ENCODE measurements around the gene RSRC2.
A peak's percentile ranks its signal among the peaks of the same experiment; 100 is the strongest.
"Not testable (repeated sequence)": the region's sequence is repeated elsewhere in the genome, so short reads cannot be mapped to it uniquely, and the experiment has no call there.

RSRC2 gene, protein sequence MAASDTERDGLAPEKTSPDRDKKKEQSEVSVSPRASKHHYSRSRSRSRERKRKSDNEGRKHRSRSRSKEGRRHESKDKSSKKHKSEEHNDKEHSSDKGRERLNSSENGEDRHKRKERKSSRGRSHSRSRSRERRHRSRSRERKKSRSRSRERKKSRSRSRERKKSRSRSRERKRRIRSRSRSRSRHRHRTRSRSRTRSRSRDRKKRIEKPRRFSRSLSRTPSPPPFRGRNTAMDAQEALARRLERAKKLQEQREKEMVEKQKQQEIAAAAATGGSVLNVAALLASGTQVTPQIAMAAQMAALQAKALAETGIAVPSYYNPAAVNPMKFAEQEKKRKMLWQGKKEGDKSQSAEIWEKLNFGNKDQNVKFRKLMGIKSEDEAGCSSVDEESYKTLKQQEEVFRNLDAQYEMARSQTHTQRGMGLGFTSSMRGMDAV

DNA sequence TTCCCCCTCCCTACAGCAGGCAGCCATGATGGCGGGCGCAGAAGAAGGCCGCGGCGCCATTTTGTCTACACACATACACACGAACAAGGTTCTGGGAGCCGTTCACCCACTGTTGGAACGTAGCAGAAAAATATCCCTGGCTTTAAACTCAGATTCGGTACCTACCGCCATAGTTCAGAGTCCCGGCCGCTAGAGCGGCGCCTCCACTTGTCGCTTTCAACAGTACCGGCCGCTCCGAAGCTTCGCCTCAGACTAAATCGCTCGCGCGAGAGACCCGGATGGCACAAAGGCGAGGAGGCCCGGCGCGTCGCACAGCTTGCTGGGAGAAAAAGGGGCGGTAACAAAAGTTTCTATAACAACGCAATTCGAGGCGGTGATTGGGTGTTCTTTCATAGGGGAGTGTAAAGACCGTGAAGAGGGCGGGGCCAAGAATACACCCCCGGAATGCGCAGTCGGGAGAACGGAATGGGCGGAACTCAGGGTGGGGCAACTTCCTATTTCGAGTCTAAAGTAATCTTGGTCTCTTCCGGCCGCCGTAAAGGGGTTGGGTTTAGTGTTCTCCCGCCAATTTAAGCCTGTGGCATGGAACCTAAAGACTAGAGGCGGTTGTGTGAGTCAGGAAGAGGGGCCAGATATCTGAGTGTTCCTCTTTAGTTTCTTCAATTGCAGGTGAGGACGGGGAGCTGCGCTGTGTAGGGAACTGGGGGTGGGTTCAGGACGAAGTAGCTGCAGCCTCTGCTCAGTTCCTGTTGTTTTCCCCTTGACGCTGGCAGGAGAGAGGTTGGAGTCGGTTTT, at the start of gene RSRC2, which contains the start of gene KNTC1:
Gene RSRC2, minus strand, starts transcription at position 254 of the 795 bp plus-strand sequence. Its CDS starts 83 bp downstream, at position 171.
Gene KNTC1, plus strand, starts transcription at position 567 of the 795 bp plus-strand sequence. CDS start 2,815 bp downstream, outside the sequence.
- DNase-seq = peak; percentile 100

DNA sequence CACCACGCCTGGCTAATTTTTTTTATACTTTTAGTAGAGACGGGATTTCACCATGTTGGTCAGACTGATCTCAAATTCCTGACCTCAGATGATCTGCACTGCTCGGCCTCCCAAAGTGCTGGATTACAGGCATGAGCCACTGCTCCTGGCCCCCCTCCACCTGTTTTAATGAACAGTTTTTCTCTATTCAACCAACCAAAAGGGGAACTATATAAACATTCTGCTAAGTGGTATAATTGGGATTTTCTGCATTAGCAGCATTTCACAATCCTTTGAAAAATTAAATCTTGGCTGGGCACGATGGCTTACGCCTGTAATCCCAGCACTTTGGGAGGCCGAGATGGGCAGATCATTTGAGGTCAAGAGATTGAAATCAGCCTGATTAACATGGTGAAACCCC, 45.1 kb upstream of the RSRC2 start:
- DNase-seq = no peak

DNA sequence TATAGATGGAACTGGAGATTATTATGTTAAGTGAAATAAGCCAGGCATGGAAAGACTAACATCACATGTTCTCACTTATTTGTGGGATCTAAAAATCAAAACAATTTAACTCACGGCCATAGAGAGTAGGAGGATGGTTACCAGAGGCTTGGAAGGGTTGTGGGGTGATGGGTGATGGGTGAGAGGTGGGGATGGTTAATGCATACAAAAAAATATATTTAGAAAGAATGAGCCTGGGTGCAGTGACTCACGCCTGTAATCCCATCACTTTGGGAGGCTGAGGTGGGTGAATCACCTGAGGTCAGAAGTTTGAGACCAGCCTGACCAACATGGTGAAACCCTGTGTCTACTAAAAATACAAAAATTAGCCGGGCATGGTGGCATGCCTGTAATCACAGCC, 43.3 kb upstream of the RSRC2 start:
- DNase-seq = not testable (repeated sequence)

DNA sequence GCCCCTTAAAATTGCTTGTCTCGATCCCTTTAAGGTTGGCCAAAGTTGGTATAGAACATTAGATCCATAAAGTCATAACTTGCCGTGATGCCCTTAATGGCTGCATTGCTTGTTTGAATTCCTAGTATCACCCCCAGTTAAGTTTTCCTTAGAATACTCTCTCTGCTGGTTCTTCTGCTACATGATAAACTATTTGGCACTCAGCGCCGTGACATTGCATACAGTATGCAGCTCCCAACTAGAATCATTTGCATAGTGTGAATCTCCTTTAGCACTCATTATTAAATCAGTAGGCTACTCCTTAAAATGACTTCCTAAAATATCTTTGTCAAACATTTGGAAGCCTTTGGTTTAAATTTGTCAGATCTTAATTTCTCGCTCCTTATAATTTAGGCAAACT, 42.6 kb upstream of the RSRC2 start:
- DNase-seq = no peak

DNA sequence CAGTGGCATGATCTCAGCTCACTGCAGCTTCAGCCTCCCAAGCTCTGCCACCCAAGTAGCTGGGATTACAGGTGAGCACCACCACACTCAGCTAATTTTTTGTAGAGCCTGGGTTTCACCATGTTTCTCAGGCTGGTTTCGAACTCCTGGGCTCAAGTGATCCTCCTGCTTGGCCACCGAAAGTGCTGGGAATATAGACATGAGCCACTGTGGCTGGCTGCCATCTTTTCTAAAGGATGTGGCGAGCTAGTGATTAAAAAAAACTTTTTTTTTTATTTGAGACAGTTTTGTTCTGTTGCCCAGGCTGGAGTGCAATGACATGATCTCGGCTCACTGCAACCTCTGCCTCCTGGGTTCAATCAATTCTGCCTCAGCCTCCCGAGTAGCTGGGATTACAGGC, 40.1 kb upstream of the RSRC2 start:
- not testable (repeated sequence) for DNase-seq

DNA sequence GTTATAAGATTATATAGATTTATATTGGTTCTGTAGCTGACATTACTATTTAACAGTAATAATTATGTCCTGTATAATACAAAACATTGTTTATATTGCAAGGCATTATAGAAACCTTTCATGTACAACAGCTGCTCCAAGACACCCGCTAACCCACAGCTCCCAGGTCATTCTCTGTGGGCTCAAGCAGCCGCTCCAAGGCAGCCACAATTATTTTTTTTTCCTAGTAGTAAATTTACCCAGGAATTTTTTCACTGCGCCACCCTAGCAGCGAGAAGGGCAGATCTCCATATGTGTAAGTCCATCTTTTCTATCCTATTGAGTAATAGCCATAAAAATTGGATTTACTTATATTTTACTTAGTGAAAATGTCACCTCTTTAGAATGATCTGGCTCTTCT, 36.6 kb upstream of the RSRC2 start:
- DNase-seq = no peak

DNA sequence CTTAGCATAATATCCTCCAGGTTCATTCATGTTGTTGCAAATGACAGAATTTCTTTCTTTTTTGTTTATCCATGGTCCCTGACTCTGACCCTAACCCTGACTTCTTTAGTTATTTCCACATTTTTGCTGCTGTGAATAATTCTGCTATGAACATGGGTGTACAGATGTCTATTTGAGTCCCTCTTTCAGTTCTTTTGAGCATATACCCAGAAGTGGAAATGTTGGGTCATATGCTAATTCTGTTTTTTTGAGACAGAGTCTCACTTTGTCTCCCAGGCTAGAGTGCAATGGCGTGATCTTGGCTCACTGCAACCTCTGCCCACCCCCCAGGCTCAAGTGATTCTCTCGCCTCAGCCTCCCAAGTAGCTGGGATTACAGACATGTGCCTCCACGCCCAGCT, 33.4 kb upstream of the RSRC2 start:
- DNase-seq = no peak

DNA sequence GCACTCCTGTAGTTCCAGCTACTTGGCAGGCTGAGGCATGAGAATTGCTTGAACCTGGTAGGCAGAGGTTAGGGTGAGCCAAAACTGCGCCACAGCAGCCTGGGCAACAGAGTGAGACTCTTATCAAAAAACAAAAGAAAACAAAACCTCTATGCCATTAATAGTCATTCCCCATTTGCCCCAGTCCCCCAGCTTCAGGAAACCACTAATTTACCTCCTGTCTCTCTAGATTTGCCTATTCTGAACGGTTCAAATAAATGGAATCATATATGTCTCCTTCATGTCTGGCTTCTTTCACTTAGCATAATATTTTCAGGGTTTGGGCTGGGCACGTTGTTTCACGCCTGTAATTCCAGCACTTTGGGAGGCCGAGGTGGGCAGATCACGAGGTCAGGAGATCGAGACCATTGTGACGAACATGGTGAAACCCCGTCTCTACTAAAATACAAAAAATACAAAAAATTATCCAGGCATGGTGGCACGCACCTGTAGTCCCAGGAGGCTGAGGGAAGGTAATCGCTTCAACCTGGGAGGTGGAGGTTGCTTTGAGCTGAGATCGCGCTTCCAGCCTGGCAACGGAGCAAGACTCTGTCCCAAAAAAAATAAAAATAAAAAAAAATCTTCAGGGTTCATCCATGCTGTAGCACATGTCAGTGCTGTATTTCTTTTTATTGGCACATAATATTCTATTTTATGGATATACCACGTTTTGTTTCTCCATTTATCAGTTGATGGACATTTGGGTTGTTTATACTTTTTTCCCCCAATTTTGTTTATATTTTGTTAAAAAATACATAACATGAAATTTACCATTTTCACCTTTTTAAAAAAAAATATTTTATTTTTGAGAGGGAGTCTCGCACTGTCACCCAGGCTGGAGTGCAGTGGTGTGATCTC, 32.3 kb upstream of the RSRC2 start:
- DNase-seq = no peak

DNA sequence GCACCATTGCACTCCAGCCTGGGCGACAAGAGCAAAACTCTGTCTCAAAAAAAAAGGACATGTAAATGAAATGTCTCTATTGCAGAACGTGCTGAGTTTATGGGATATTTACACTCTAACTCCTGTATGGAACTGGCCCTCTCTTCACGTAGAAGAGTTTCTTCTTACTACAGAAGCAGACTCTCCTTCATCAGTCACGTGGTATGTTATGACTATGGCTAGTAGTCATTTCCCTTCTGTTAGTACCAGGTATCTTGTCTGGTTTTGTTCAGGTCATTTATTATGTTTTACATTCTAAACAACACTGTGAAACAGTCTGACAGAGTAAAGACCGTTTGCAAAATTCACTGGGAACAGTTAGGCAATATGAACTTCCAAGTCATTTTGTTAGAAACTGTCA, 20.6 kb upstream of the RSRC2 start:
- DNase-seq = no peak

DNA sequence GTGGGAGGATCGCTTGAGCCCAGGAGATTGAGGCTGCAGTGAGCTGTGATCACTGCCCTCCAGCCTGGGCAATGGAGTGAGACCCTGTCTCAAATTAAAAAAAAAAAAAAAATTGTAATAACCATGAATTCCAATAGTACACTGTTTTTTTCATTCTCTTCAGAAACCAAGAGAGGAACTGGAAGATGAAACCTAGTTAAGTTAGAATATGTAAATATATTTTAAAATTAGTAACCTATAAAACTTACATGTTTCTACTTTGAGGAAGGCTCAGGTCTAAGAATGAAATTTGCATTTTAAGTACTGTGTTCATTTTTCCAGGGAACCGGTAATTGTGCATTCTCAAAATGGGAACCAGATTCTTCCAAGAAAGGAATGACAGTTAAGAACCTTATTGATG, 19.1 kb upstream of the RSRC2 start:
- DNase-seq = no peak

DNA sequence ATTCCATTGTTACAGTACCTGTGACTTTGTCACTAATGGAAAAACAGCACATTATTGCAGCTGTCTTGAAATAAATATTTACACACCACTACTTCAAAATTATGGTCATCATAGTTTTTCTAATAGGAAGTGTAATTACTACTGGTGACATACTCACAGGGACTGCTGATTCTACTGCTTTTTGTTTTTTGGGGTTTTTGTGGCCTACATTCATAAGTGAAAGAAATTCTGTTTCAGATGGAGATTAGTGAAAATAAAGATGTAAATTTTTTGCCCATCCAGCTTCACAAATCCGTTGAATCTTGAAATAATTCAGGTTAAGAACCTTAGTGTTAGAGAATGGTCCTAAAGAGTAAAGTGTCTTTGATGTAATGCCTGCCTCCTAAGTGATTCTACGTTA, 17.8 kb upstream of the RSRC2 start:
- DNase-seq = no peak

DNA sequence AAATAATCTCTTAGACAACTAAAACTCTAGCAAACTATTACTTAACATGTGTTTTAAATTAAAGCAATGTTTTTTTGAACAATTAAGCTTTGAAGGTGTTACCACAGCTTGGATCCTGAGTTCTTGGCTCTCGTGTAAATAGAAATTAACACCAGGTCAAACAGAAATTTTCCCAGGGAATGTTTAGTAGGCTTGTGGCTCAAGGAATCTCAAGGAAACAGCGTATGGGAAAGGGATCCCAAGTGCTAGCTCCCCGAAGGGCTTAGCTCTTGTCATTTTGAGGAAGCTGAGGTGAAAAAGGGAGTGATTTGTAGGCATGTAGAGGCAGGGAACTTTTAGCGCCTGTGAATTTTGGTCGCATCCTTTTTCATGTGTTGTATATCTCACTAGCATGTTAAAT, 11.8 kb upstream of the RSRC2 start:
- DNase-seq = no peak

DNA sequence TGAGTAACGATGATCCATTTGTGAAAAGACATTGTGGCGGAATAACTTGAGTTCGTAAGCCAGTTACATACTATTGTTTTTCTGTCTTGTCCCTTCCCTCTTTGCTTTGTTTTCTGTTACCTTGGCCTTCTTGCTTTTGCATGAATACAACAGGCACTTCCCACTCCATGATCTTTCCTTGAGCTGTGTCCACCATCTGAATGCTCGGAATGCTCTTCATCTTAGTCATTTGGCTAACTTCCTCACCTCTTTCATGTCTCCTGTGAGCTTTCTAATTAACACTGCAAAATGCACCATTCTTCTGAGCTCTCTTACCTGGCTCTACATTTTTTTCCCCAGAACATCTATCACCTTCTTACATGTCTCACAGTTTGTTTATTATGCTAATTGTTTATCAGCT, 10.3 kb upstream of the RSRC2 start:
- DNase-seq = no peak

DNA sequence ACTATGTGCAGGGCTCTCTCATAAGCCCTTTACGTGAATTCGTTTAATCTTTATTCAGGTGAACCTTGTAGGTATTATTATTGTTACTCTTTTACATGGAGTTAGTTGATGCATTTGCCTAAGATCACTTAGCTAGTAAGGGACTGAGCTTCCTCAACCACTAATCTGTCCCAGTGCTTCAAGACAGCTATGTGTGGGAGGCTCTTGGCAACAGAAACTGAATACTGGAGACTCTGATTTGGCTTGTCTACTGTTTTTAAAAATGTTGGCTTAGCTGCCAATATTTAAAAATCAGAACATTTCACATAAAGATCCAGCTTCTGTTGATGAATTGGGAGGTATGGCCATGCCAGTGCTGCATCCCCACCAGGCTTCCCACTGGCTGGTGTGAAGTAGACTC, 7.1 kb upstream of the RSRC2 start:
- no peak for DNase-seq

DNA sequence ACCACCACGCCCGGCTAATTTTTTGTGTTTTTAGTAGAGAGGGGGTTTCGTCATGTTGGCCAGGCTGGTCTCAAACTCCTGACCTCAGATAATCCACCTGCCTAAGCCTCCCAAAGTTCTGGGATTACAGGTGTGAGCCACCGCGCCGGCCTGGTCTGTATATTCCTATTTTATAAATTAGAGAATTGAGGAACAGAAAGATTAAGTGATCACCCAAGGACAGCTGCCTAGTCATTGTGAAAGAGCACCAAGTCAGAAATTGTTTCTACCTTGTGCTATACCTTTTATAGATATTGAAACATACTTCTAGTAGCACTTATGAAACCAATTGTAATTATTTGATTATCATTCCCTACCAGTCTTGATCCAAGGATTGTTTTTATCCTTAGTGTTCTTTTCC, 2.3 kb upstream of the RSRC2 start:
- DNase-seq = no peak

DNA sequence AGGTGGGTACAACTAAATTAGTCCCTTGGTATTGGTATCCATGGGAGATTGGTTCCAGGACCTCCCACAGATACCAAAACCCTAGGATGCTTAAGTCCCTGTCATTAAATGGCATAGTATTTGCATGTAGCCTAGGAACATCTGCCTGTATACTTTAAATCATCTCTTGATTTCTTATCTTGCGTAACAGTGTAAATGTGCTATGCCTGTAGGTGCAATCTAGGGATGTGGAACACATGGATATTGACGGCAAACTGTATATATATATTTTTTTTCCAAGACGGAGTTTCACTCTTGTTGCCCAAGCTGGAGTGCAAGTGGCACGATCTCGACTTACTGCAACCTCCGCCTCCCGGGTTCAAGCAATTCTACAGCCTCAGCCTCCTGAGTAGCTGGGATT, 1.8 kb upstream of the RSRC2 start:
- no peak for DNase-seq

DNA sequence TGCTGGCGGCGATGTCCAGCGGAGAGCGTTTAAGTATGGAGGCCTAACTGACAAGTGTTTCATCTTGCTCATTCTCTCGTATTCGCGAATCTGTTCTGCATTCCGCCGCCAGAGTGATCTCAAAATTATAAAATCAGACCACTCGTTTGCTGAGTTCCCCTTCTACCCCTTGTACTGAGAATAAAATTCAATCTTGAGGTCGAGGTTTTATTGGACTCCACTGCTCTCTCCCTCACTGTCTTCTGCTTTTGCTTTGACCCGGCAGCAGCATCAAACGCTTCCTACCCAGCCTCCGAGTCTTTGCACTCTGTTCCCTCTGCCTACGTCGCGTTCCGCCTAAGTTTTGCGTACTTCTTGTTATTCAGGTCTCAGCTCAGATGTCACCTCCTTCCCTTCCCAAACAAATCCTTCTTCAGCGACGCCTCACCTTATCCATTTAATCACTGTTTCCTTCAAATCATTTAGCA, 775 bp upstream of the RSRC2 start:
- DNase-seq = peak; percentile 36

DNA sequence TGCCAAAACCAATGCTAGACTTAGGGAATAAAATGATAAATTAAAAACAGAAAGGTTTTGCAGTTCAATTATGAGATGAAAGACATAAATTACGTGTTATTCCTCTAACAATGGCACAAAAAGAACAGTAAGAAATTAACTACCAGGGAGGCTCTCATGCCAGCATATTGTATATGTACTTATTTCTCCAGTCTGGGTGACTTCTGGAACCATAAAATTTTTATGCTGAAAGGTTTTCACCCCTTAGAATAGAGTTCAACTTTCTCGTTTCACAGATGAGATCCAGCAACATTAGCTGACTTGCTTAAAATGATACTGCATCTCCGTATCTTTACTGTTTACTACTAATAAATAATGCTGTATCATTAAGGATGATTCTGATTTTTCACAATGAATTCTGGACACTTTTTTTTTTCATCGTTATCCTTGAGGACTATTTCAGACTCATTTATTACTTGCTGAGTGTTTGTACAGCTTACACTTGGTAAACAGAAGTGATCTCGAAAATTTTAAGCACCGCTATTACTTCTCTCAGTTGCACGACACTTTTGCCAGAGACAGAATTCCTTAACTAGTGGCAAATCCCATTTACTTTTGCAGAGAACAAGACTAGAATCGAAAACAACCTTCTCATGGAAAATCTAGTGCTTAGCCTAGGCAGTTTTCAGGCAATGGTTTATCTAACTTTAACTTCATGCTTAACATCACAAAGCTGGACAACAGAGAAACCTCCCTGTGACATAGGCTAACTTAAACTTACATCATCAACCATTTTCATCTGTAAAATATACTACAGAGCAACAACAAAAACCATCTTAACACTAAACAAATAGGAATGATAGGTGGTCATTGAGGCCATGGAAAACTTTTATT, 2.7 kb downstream of the RSRC2 start:
- DNase-seq = no peak

DNA sequence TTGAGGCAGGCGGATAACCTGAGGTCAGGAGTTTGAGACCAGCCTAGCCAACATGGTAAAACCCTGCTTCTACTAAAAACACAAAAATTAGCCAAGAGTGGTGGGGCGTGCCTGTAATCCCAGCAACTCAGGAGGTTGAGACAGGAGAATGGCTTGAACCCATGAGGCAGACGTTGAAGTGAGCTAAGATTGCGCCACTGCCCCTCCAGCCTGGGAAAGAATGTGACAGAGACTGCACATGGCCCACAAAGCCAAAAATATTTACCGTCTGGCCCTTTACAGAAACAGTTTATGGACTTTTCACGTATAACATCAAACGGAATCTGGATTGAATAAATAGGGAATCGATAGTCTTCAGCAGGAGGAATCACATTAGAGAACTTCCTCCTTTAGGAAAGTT, 3.5 kb downstream of the RSRC2 start:
- no peak for DNase-seq

DNA sequence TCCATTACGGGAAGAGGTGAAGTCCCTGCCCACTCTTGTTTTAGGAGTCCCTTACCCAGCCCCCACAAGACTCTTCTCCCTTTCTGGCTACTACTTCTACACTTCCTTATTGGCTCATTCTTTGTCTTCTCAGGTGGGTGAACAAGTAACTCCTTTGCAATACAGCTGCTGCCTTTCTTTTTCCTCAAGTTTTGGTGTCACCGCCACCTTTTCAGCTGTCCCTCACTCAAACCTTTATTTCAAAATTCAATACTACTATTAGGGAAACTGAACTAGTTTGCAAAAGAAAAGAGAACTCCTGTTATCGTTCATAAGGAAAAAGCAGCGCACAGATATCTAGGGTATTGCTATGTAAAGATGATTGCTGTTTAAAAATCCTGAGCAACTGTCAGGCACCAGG, 6.1 kb downstream of the RSRC2 start:
- no peak for DNase-seq

DNA sequence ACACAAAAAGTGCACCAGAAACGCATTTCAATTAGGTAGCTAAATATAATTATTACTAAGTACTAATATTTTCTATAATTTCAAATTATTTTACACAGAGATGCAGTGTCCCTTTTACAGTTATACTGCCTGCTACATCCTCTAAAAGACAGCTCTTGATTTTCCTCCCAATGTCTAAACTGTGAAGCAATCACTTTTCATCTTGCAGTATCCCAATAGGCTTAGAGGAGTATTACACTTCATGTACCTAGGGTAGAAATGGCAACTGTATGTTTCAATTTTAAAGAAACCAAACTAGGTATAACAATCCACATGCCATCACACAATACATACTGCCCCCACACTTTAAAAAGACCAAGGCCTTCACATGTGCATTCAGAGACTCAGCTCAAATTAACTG, 7.3 kb downstream of the RSRC2 start:
- no peak for DNase-seq

DNA sequence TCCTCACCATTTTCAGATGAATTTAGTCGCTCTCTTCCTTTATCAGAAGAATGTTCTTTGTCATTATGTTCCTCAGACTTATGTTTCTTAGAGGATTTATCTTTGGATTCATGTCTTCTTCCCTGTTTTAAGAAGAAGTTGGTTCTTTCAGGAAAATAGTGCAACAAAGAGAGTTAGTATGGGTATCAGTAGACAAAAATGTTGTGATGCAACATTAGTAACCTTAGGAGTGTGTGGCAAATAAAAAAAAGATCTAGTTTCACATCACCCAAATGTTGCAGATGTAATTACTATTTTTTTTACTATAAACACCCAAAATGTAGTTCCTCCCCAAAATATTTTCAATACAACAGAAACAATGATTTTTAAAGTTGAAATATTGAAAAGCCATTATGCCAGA, 7.8 kb downstream of the RSRC2 start:
- no peak for DNase-seq

All from CD4-positive, alpha-beta T cell treated with Interleukin-21 for 1 hour (primary cell).